ENCODE measurements around the gene CRACR2B.

- TF ChIP-seq EZH2 (IDR thresholded peaks at IDR 0.05; ENCODE audit: insufficient read depth, poor library complexity, severe bottlenecking) (no peak), EZH2phosphoT487 (IDR thresholded peaks at IDR 0.05; ENCODE audit: insufficient read depth, low read depth) (no peak)
Observed at GRCh38 chr11:821512-822371, 6.0 kb upstream of the CRACR2B start.

Measured in GM23248 (cell line).